Osteoblast (primary cell): ENCODE data around the gene KRT80. TPM values are rescaled to one million over a fixed set of nuclear protein-coding genes. Genes with fewer than 3 reads are reported as not detected.

Experiments
- DNase-seq: peaks from one replicate; pipeline ENCODE4 v3.0.0; 2011; ENCODE audit warnings: low spot score, mixed read lengths; ENCODE audit not compliant: insufficient read length; ENCODE audit errors: missing footprints
- H2AFZ ChIP-seq: 2 replicates; pipeline ENCODE4 v1.6.0; 2011; ENCODE audit warnings: mild to moderate bottlenecking, low read length
- H3K27ac ChIP-seq: 2 replicates; pipeline ENCODE4 v1.5.1; 2011; ENCODE audit warnings: mild to moderate bottlenecking, low read depth, low read length, moderate library complexity
- H3K27me3 ChIP-seq: 2 replicates; pipeline ENCODE4 v1.6.0; 2012; ENCODE audit warnings: mild to moderate bottlenecking, control low read depth, inconsistent platforms, low read length, moderate library complexity; ENCODE audit not compliant: insufficient read depth
- H3K36me3 ChIP-seq: 2 replicates; pipeline ENCODE4 v1.5.1; 2011; ENCODE audit warnings: mild to moderate bottlenecking, low read length, control low read depth, moderate library complexity; ENCODE audit not compliant: insufficient read depth
- H3K4me1 ChIP-seq: 2 replicates; pipeline ENCODE4 v1.5.1; 2011; ENCODE audit warnings: mild to moderate bottlenecking, low read length, control low read depth, moderate library complexity; ENCODE audit not compliant: insufficient read depth
- H3K4me2 ChIP-seq: 2 replicates; pipeline ENCODE4 v1.6.0; 2011; ENCODE audit warnings: mild to moderate bottlenecking, low read length; ENCODE audit not compliant: insufficient read depth
- H3K4me3 ChIP-seq: fragments of 200-600 bp; sonication (generic); 3 replicates; pipeline ENCODE4 v1.5.1; 2012; ENCODE audit warnings: mild to moderate bottlenecking, low read length, inconsistent platforms; ENCODE audit not compliant: insufficient read depth
- H3K79me2 ChIP-seq: 2 replicates; pipeline ENCODE4 v1.6.0; 2012; ENCODE audit warnings: mild to moderate bottlenecking, low read length, control low read depth, inconsistent platforms; ENCODE audit not compliant: insufficient read depth
- H3K9me3 ChIP-seq: 2 replicates; pipeline ENCODE4 v1.5.1; 2011; ENCODE audit warnings: low read depth, low read length, control low read depth
- H4K20me1 ChIP-seq: 2 replicates; pipeline ENCODE4 v1.6.0; 2012; ENCODE audit warnings: mild to moderate bottlenecking, low read length, control low read depth; ENCODE audit not compliant: insufficient read depth
- total RNA-seq: library from RNA; depleted of rRNA; stranded (reverse); fragments of >200 nt; gene quantifications from 2 replicates; pipeline ENCODE4 v1.2.3, GENCODE V29; 2012
- TF ChIP-seq, protein P1 (sequence below): IDR thresholded peaks from 2 replicates; pipeline ENCODE4 v1.5.1; 2011; ENCODE audit warnings: mild to moderate bottlenecking, low read depth, low read length, moderate library complexity; ENCODE audit errors: extremely low read depth

The KRT80 gene
- total RNA-seq, 1 donor: 0.72 TPM

DNA sequence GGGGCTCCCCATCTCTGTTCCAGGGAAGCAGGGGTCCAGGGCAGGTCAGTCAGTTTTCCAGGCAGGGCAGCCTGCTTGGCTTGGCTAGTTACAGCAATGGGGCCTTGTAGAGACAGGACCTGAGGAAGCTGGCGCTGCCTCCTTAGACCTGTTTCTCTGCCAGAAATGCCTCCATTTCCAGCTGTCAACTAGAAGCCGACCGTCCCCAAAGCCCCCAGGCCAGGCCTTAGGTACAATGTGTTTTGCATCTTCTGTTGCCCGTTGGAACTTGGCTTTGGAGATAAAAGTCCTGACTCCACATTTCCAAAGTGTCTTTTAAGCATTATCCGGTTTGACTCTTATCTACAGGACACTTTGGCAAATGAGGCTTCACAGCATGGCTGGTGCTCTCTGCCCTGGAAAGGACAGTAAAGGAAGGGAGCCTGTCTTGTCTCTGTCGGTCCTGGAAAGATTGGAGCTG, 42.6 kb downstream of the KRT80 start:
- Histone ChIP-seq H3K4me1 (peaks cover 27% of the 10 kb centered on the region), H2AFZ (no peak overlapping the region)
- TF ChIP-seq, protein P1, sequence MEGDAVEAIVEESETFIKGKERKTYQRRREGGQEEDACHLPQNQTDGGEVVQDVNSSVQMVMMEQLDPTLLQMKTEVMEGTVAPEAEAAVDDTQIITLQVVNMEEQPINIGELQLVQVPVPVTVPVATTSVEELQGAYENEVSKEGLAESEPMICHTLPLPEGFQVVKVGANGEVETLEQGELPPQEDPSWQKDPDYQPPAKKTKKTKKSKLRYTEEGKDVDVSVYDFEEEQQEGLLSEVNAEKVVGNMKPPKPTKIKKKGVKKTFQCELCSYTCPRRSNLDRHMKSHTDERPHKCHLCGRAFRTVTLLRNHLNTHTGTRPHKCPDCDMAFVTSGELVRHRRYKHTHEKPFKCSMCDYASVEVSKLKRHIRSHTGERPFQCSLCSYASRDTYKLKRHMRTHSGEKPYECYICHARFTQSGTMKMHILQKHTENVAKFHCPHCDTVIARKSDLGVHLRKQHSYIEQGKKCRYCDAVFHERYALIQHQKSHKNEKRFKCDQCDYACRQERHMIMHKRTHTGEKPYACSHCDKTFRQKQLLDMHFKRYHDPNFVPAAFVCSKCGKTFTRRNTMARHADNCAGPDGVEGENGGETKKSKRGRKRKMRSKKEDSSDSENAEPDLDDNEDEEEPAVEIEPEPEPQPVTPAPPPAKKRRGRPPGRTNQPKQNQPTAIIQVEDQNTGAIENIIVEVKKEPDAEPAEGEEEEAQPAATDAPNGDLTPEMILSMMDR: no peak

DNA sequence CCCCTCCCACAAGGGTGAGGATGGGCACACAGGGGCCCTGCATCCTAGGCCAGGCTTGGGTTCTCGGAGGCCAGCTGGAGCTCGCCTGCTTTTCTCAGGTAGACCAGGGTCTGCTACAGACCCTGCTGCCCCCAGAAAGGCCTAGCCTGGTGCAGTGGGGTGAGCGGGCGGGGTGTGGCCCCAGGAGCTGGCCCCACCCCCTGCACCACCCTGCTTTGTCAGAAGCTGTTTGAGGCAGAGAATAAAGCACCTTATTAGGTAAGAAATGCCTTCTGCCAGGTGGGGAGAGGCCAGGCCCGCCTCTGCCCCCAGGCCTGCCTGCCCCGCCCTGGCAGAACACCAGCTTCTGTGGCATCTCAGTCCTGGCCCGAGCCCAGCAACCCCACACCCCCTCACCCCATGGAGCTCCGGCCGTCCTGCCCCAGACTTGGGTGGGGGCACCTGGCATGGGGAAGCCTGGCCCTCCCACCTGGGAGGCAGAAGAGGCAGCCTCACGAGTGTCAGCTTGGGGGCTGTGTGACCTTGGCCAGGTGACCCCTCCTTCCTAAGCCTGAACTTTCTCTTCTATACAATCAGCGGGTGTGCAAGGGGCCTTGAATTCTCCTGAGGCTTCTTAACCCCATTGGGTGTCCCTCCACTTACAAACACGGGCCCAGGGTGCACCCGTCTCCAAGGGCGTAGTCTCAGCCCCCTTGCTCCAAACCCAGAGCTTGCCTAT, 43.2 kb downstream of the KRT80 start:
- no peaks in the 10 kb centered on the region for H3K79me2 ChIP-seq
- peaks cover 27% of the 10 kb centered on the region for H3K4me1 ChIP-seq
- TF ChIP-seq, protein P1: no peak
- H4K20me1 ChIP-seq: no peaks in the 10 kb centered on the region
- no peaks in the 10 kb centered on the region for H3K27me3 ChIP-seq
- H3K4me3 ChIP-seq: no peak overlapping the region
- H2AFZ ChIP-seq: no peak overlapping the region
- DNase-seq: peak; percentile 76
- peak overlapping the region; percentile 95 for H3K27ac ChIP-seq
- H3K36me3 ChIP-seq: no peaks in the 10 kb centered on the region
- H3K4me2 ChIP-seq: no peak overlapping the region
- H3K9me3 ChIP-seq: no peaks in the 10 kb centered on the region

More for the DNA sequence above, 42.6 kb downstream of the KRT80 start:
- H3K27ac ChIP-seq: peak overlapping the region; percentile 41
- no peaks in the 10 kb centered on the region for H4K20me1 ChIP-seq
- no peak overlapping the region for H3K4me3 ChIP-seq
- no peak overlapping the region for H3K4me2 ChIP-seq
- no peaks in the 10 kb centered on the region for H3K9me3 ChIP-seq
- no peaks in the 10 kb centered on the region for H3K36me3 ChIP-seq
- no peaks in the 10 kb centered on the region for H3K27me3 ChIP-seq
- peak; percentile 57 for DNase-seq
- no peaks in the 10 kb centered on the region for H3K79me2 ChIP-seq

DNA sequence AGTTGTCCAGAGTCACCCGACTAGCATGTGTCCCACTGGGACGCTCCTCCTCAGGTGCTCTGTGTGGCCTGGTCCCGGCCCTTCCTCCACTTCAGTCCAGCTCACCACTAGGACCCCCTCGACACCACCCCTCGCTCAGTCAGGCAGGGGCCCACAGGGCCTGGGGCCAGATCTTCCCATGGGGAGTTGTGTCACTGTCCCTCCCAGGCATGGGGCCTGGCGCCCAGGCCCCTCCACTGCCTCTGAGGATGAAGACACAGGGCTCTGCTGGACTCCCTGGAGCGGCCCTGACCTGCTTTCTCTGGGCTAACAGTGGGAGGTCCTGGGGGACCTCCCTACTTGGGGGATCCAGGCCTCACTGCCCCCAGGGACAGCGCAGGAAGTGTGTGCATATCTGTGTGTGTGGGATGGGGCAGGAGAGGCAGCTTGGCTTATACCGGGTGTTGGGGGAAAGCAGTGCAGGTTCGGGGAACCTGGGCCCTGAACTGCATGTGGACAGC, 43.8 kb downstream of the KRT80 start:
- no peaks in the 10 kb centered on the region for H3K9me3 ChIP-seq
- no peaks in the 10 kb centered on the region for H3K27me3 ChIP-seq
- no peaks in the 10 kb centered on the region for H3K79me2 ChIP-seq
- H3K4me3 ChIP-seq: peak overlapping the region; percentile 25
- H4K20me1 ChIP-seq: no peaks in the 10 kb centered on the region
- H2AFZ ChIP-seq: peak overlapping the region; percentile 15
- TF ChIP-seq, protein P1: no peak
- H3K4me2 ChIP-seq: peak overlapping the region; percentile 38
- H3K4me1 ChIP-seq: peaks cover 27% of the 10 kb centered on the region
- peak overlapping the region; percentile 95 for H3K27ac ChIP-seq
- DNase-seq: peak; percentile 90
- no peaks in the 10 kb centered on the region for H3K36me3 ChIP-seq

DNA sequence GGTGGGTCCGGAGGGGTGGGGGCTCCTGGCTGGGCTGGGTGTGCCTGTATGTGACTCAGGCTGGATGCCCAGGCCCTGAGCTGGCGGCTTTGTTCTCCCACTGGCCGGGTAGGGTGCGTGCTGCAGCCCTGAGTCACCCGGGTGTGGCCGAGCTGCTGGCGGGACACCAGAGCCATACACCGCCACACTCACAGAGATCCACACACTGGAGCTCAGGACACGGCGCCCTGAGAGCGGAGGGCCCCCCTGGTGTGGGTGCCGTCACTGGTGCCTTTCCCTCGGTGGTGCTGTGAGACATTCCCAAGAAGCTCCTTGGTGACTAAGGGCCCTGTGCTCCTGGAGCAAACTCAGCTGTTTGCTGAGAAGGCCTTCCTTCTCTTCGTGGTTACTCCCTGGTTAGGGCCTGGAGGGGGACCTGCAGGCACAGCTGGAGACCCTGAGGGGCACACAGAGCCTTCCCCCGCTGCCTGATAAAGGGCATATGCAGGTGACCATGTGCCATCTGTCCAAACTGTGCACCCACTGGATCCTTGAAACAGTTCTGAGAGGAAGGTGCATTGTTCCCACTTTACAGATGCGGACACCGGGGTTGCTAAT, 44.3 kb downstream of the KRT80 start:
- TF ChIP-seq, protein P1: no peak
- DNase-seq: peak; percentile 100
- H3K27ac ChIP-seq: peak overlapping the region; percentile 95
- peak overlapping the region; percentile 60 for H2AFZ ChIP-seq
- no peaks in the 10 kb centered on the region for H3K79me2 ChIP-seq
- H3K27me3 ChIP-seq: no peaks in the 10 kb centered on the region
- no peaks in the 10 kb centered on the region for H3K36me3 ChIP-seq
- no peaks in the 10 kb centered on the region for H3K9me3 ChIP-seq
- H3K4me1 ChIP-seq: peaks cover 24% of the 10 kb centered on the region
- H4K20me1 ChIP-seq: no peaks in the 10 kb centered on the region
- H3K4me2 ChIP-seq: peak overlapping the region; percentile 38
- H3K4me3 ChIP-seq: peak overlapping the region; percentile 25
